Keratinocyte (primary cell): ENCODE measurements around the gene EIF4E2. TPM values are rescaled to one million over a fixed set of nuclear protein-coding genes. Genes with fewer than 3 reads are reported as not detected.

Experiments
- DNase-seq: peaks from one replicate; pipeline ENCODE4 v3.0.0-alpha.2; 2011; ENCODE audit warnings: low read depth, missing footprints, low spot score
- FAIRE-seq: peaks from 2 replicates; lab custom pipeline; 2011; peaks lifted over from hg19 to GRCh38; lab: Jason Lieb, UNC
- H2AFZ ChIP-seq: 2 replicates; pipeline ENCODE4 v1.6.0; 2012; ENCODE audit warnings: low read length, control low read depth, inconsistent platforms; ENCODE audit not compliant: control insufficient read depth
- H3K27ac ChIP-seq: 2 replicates; pipeline ENCODE4 v1.5.1; 2011; ENCODE audit warnings: low read length; ENCODE audit not compliant: control insufficient read depth, insufficient read depth
- H3K27me3 ChIP-seq: 3 replicates; pipeline ENCODE4 v1.6.0; 2011; ENCODE audit warnings: low read length; ENCODE audit not compliant: control insufficient read depth, insufficient read depth; ENCODE audit errors: extremely low read depth
- H3K36me3 ChIP-seq, 2 experiments: 2 replicates in 1 of 2; 3 replicates in 1 of 2; pipeline ENCODE4 v1.5.1; 2011; ENCODE audit warnings: low read length in 2 of 2, mild to moderate bottlenecking in 1 of 2; ENCODE audit not compliant: control insufficient read depth in 2 of 2, insufficient read depth in 2 of 2; ENCODE audit errors: extremely low read depth in 1 of 2
- H3K4me1 ChIP-seq: 3 replicates; pipeline ENCODE4 v1.5.1; 2011; ENCODE audit warnings: low read length; ENCODE audit not compliant: control insufficient read depth, insufficient read depth; ENCODE audit errors: extremely low read depth
- H3K4me2 ChIP-seq: 3 replicates; pipeline ENCODE4 v1.6.0; 2011; ENCODE audit warnings: low read depth, low read length; ENCODE audit not compliant: control insufficient read depth, insufficient read depth; ENCODE audit errors: extremely low read depth
- H3K4me3 ChIP-seq, 3 experiments: fragments of 200-600 bp in 1 of 3; sonication (generic) in 1 of 3; 2 replicates in 2 of 3; 3 replicates in 1 of 3; pipeline ENCODE4 v1.5.1; 2011 to 2016; ENCODE audit warnings: low read length in 3 of 3, mild to moderate bottlenecking in 3 of 3, control low read depth in 2 of 3, inconsistent platforms in 1 of 3, low read depth in 1 of 3, mixed read lengths in 1 of 3, mixed run types in 1 of 3, moderate library complexity in 1 of 3; ENCODE audit not compliant: control insufficient read depth in 2 of 3, insufficient read depth in 2 of 3; ENCODE audit errors: extremely low read depth in 1 of 3
- H3K79me2 ChIP-seq: 2 replicates; pipeline ENCODE4 v1.6.0; 2012; ENCODE audit warnings: low read length; ENCODE audit not compliant: control insufficient read depth, insufficient read depth
- H3K9ac ChIP-seq: 3 replicates; pipeline ENCODE4 v1.6.0; 2011; ENCODE audit warnings: low read length; ENCODE audit not compliant: control insufficient read depth, insufficient read depth; ENCODE audit errors: extremely low read depth
- H3K9me1 ChIP-seq: 3 replicates; pipeline ENCODE4 v1.6.0; 2011; ENCODE audit warnings: low read length; ENCODE audit not compliant: control insufficient read depth, insufficient read depth; ENCODE audit errors: extremely low read depth
- H3K9me3 ChIP-seq: 2 replicates; pipeline ENCODE4 v1.5.1; 2012; ENCODE audit warnings: low read depth, low read length; ENCODE audit not compliant: control insufficient read depth
- H4K20me1 ChIP-seq: 3 replicates; pipeline ENCODE4 v1.6.0; 2011; ENCODE audit warnings: low read length; ENCODE audit not compliant: control insufficient read depth, insufficient read depth; ENCODE audit errors: extremely low read depth
- CTCF ChIP-seq, 3 experiments: IDR thresholded peaks in 1 of 3; conservative IDR thresholded peaks in 1 of 3; optimal IDR thresholded peaks in 1 of 3; 2 replicates in 2 of 3; 3 replicates in 1 of 3; pipeline versions ENCODE3 to v1.5.1; 2011; ENCODE audit warnings: low read length in 3 of 3, mild to moderate bottlenecking in 3 of 3, moderate library complexity in 2 of 3, control low read depth in 1 of 3, inconsistent platforms in 1 of 3; ENCODE audit not compliant: insufficient read depth in 2 of 3; ENCODE audit errors: extremely low read depth in 1 of 3
- EZH2 ChIP-seq: IDR thresholded peaks from one replicate; pipeline ENCODE4 v1.6.1; 2012; ENCODE audit warnings: inconsistent platforms, mild to moderate bottlenecking, low read length, moderate library complexity
- dilution Hi-C: fragments of 300-500 bp; cut with MboI; formaldehyde crosslinking; loops from one replicate; pipeline ENCODE4 v1.7.0; 2020; ENCODE audit warnings: low sequenced_read_pairs; ENCODE audit not compliant: extremely low pct_ligation_motif_present
- polyA plus RNA-seq, 5 experiments: library from polyadenylated mRNA; depleted of rRNA in 3 of 5; stranded (reverse) in 3 of 5; stranded (forward) in 1 of 5; unstranded in 1 of 5; fragments of >200 nt; gene quantifications; 1 replicate in 1 of 5; 2 replicates in 3 of 5; 3 replicates in 1 of 5; pipeline versions ENCODE4 v1.2.1 to v1.2.3, GENCODE V29; 2011 to 2012; ENCODE audit warnings: missing spikeins in 2 of 5, low read depth in 1 of 5, low replicate concordance in 1 of 5

The EIF4E2 gene
- polyA plus RNA-seq, 1 donor (not counting 4 experiments of a cell fraction or from before 2014, with no cell fraction given): 79.2 TPM

- Histone ChIP-seq H3K4me2 (no peak overlapping the region), H3K36me3 (peaks cover 15 to 28% of the 10 kb centered on the region in 2 experiments), H3K4me3 (no peak overlapping the region), H3K27ac (no peak overlapping the region), H3K9ac (no peak overlapping the region), H3K9me3 (no peaks in the 10 kb centered on the region), H3K27me3 (no peaks in the 10 kb centered on the region), H3K9me1 (no peaks in the 10 kb centered on the region), H3K79me2 (no peaks in the 10 kb centered on the region), H4K20me1 (no peaks in the 10 kb centered on the region), H3K4me1 (peaks cover 7% of the 10 kb centered on the region), H2AFZ (no peak overlapping the region)
- dilution Hi-C loops: no loop called here
- TF ChIP-seq CTCF (optimal IDR thresholded peaks at IDR 0.05 in 1 of 3, IDR thresholded peaks at IDR 0.05 in 1 of 3, conservative IDR thresholded peaks at IDR 0.05 in 1 of 3; ENCODE audit: extremely low read depth in 1 of 3, insufficient read depth in 2 of 3, low read length in 3 of 3): no peak
- no peak for TF ChIP-seq EZH2
- FAIRE-seq: no peak
- DNase-seq: no peak
Observed at GRCh38 chr2:232573042-232573441, 22.6 kb downstream of the EIF4E2 start.

- Histone ChIP-seq H3K79me2 (no peaks in the 10 kb centered on the region), H3K4me2 (no peak overlapping the region), H3K9ac (no peak overlapping the region), H3K9me1 (no peaks in the 10 kb centered on the region), H3K36me3 (peaks cover 8 to 26% of the 10 kb centered on the region in 2 experiments), H3K27ac (no peak overlapping the region), H2AFZ (no peak overlapping the region), H3K9me3 (no peaks in the 10 kb centered on the region), H3K27me3 (no peaks in the 10 kb centered on the region), H3K4me1 (no peaks in the 10 kb centered on the region), H4K20me1 (no peaks in the 10 kb centered on the region), H3K4me3 (no peak overlapping the region)
- dilution Hi-C loops: no loop called here
- no peak for TF ChIP-seq EZH2
- TF ChIP-seq CTCF (optimal IDR thresholded peaks at IDR 0.05 in 1 of 3, IDR thresholded peaks at IDR 0.05 in 1 of 3, conservative IDR thresholded peaks at IDR 0.05 in 1 of 3; ENCODE audit: extremely low read depth in 1 of 3, insufficient read depth in 2 of 3, low read length in 3 of 3): no peak
- DNase-seq (no peak), FAIRE-seq (no peak)
Observed at GRCh38 chr2:232573771-232574435, 23.4 kb downstream of the EIF4E2 start.
